ENCODE data around the gene SNTN. TPM values are rescaled to one million over a fixed set of nuclear protein-coding genes. Genes with fewer than 3 reads are reported as not detected.
"Not testable (repeated sequence)": the region's sequence is repeated elsewhere in the genome, so short reads cannot be mapped to it uniquely, and the experiment has no call there.

The SNTN gene
- total RNA-seq = not detected

GRCh38 chr3:63652066-63652725 lies at the start of gene SNTN:
Gene SNTN (plus strand): TSS chr3:63652675. CDS start chr3:63652688, 13 bp downstream.
- DNase-seq (ENCODE audit: low spot score) (no peak), ATAC-seq (no peak)

- ATAC-seq (no peak), DNase-seq (ENCODE audit: low spot score) (no peak)
Measured at GRCh38 chr3:63607716-63608115, 44.8 kb upstream of the SNTN start.

- ATAC-seq (no peak), DNase-seq (ENCODE audit: low spot score) (no peak)
Measured at GRCh38 chr3:63609408-63609807, 43.1 kb upstream of the SNTN start.

GRCh38 chr3:63609834-63610233 lies 42.6 kb upstream of the SNTN start:
- ATAC-seq (no peak), DNase-seq (ENCODE audit: low spot score) (no peak)

- no peak for ATAC-seq
- DNase-seq (ENCODE audit: low spot score) = no peak
Measured at GRCh38 chr3:63611382-63611781, 41.1 kb upstream of the SNTN start.

GRCh38 chr3:63613561-63613960 lies 38.9 kb upstream of the SNTN start:
- no peak for DNase-seq (ENCODE audit: low spot score)
- no peak for ATAC-seq

- DNase-seq (ENCODE audit: low spot score) = no peak
Measured at GRCh38 chr3:63617391-63617790, 35.1 kb upstream of the SNTN start.

GRCh38 chr3:63624941-63625560 lies 27.4 kb upstream of the SNTN start:
- DNase-seq (ENCODE audit: low spot score) (no peak), ATAC-seq (no peak)

More at GRCh38 chr3:63617391-63617790, 35.1 kb upstream of the SNTN start:
- no peak for ATAC-seq

- DNase-seq (ENCODE audit: low spot score) = no peak
- ATAC-seq = no peak
Measured at GRCh38 chr3:63631670-63632069, 20.8 kb upstream of the SNTN start.

GRCh38 chr3:63635186-63635585 lies 17.3 kb upstream of the SNTN start:
- DNase-seq (ENCODE audit: low spot score) (no peak), ATAC-seq (no peak)

GRCh38 chr3:63639806-63640205 lies 12.7 kb upstream of the SNTN start:
- DNase-seq (ENCODE audit: low spot score) (no peak), ATAC-seq (no peak)

GRCh38 chr3:63642488-63642887 lies 10.0 kb upstream of the SNTN start:
- DNase-seq (ENCODE audit: low spot score) (no peak), ATAC-seq (no peak)

- DNase-seq (ENCODE audit: low spot score) (no peak), ATAC-seq (no peak)
Measured at GRCh38 chr3:63644212-63644797, 8.2 kb upstream of the SNTN start.

- ATAC-seq; DNase-seq (ENCODE audit: low spot score): not testable (repeated sequence)
Measured at GRCh38 chr3:63644928-63645781, 7.3 kb upstream of the SNTN start.

- DNase-seq (ENCODE audit: low spot score) = no peak
- no peak for ATAC-seq
Measured at GRCh38 chr3:63654211-63654610, 1.7 kb downstream of the SNTN start.

- DNase-seq (ENCODE audit: low spot score) (no peak), ATAC-seq (no peak)
Measured at GRCh38 chr3:63654931-63655330, 2.5 kb downstream of the SNTN start.

GRCh38 chr3:63655519-63655918 lies 3.0 kb downstream of the SNTN start:
- DNase-seq (ENCODE audit: low spot score) = no peak

GRCh38 chr3:63656786-63657185 lies 4.3 kb downstream of the SNTN start:
- ATAC-seq (no peak), DNase-seq (ENCODE audit: low spot score) (no peak)

More at GRCh38 chr3:63655519-63655918, 3.0 kb downstream of the SNTN start:
- no peak for ATAC-seq

GRCh38 chr3:63661242-63661641 lies 8.8 kb downstream of the SNTN start:
- DNase-seq (ENCODE audit: low spot score) = no peak
- no peak for ATAC-seq

GRCh38 chr3:63662011-63662410 lies 9.5 kb downstream of the SNTN start:
- ATAC-seq (no peak), DNase-seq (ENCODE audit: low spot score) (no peak)

- DNase-seq (ENCODE audit: low spot score) (no peak), ATAC-seq (no peak)
Measured at GRCh38 chr3:63662500-63662899, 10.0 kb downstream of the SNTN start.

All from left lobe of liver (tissue), 2 donors.